Heart right ventricle (tissue), 16 donors: ENCODE measurements around the gene NPR1. TPM values are rescaled to one million over a fixed set of nuclear protein-coding genes. Genes with fewer than 3 reads are reported as not detected.
A peak's percentile ranks its signal among the peaks of the same experiment; 100 is the strongest.
"Not testable (repeated sequence)": the region's sequence is repeated elsewhere in the genome, so short reads cannot be mapped to it uniquely, and the experiment has no call there.

Source experiments
- ATAC-seq, 8 donors: fragments of 200-7000 bp; cut with Tn5 transposase; one replicate each; pipeline ENCODE4 v1.9.1; 2020; ENCODE audit warnings: mild to moderate bottlenecking in 8 of 8, moderate library complexity in 8 of 8, moderate number of reproducible peaks in 1 of 8
- DNase-seq, 2 donors: peaks; one replicate each; pipeline ENCODE4 v3.0.0-alpha.2; 2020
- H3K27ac ChIP-seq, 10 donors: fragments of 200-600 bp; sonication (generic) in 2 of 10; one replicate each; pipeline versions ENCODE4 v1.5.0 to v1.8.0; 2020 to 2022; ENCODE audit warnings: mild to moderate bottlenecking in 3 of 10
- H3K27me3 ChIP-seq, 7 donors: fragments of 200-600 bp; one replicate each; pipeline ENCODE4 v1.8.0; 2021 to 2022; ENCODE audit warnings: mild to moderate bottlenecking in 2 of 7
- H3K36me3 ChIP-seq, 9 donors: fragments of 200-600 bp; sonication (generic) in 1 of 9; one replicate each; pipeline versions ENCODE4 v1.5.0 to v1.8.0; 2020 to 2022; ENCODE audit warnings: mild to moderate bottlenecking in 2 of 9
- H3K4me1 ChIP-seq, 9 donors: fragments of 200-600 bp; sonication (generic) in 1 of 9; one replicate each; pipeline versions ENCODE4 v1.5.0 to v1.8.0; 2020 to 2022; ENCODE audit warnings: mild to moderate bottlenecking in 4 of 9
- H3K4me3 ChIP-seq, 10 donors: fragments of 200-600 bp; sonication (generic) in 2 of 10; one replicate each; pipeline versions ENCODE4 v1.5.0 to v1.8.0; 2020 to 2022; ENCODE audit warnings: mild to moderate bottlenecking in 7 of 10, moderate library complexity in 2 of 10
- H3K9me3 ChIP-seq, 11 donors: fragments of 200-600 bp in 10 of 11; sonication (generic) in 2 of 11; one replicate each; pipeline versions ENCODE4 v1.5.0 to v1.8.0; 2013 to 2022; ENCODE audit warnings: mild to moderate bottlenecking in 2 of 11, control low read depth in 1 of 11, moderate library complexity in 1 of 11
- CTCF ChIP-seq, 9 donors: fragments of 200-600 bp; sonication (generic) in 2 of 9; IDR thresholded peaks; one replicate each; pipeline versions ENCODE4 v1.5.0 to v1.8.0; 2021 to 2022; ENCODE audit warnings: antibody characterized with exemption in 9 of 9, mild to moderate bottlenecking in 5 of 9, moderate library complexity in 1 of 9
- WGBS, 2 donors: extraction: QIAGEN DNeasy Blood & Tissue Kit; methylation state at CpG; one replicate each; pipeline ENCODE4 v1.1.7; 2013; ENCODE audit warnings: inconsistent platforms in 1 of 2; 5-methylcytosine and 5-hydroxymethylcytosine counted together
- intact Hi-C, 10 donors: fragments of 100-400 bp; cut with DNase I; formaldehyde crosslinking; loops; one replicate each; pipeline versions ENCODE4 v1.11.1 to v1.14.2; 2022
- polyA plus RNA-seq, 2 donors: library from polyadenylated mRNA; stranded (reverse); fragments of 200-250 nt; gene quantifications; one replicate each; pipeline ENCODE4 v1.2.3, GENCODE V29; 2013
- total RNA-seq, 10 donors: library from RNA; stranded (reverse); fragmentation: NEBNext Ultra II Directional in 3 of 10; extraction: Animal tissue kit (Norgen Biotek cat#: 25700) in 3 of 10; gene quantifications; one replicate each; pipeline versions ENCODE4 v1.2.1 to v1.2.4, GENCODE V29; 2021 to 2023
- donor health status: Arrhythmogenic right ventricular cardiomyopathy.
- donor health status: ischemic (EF 13 %, LVEDD 7.1; RV severe dilation, severe dysfunction).
- donor health status: healthy with polysubstance abuse.
- donor health status: DM: no; HTN: yes; CAD: no.
- donor health status: DM: no; HTN: no; CAD: no.
- donor health status: ischemic (EF 25% LVEDD 6.9; RV normal size, moderate dysfunction).
- donor health status: ischemic (EF 25% LVEDD 5.7; RV mildly dilated, moderate dysfunction).
- donor health status: healthy.
- donor health status: DM: yes; HTN: yes; CAD: no.
- donor health status: Ischemic cardiomyopathy.
- donor health status: ischemic (EF 35%, LVEDD 5.7; RV mildly dilated, moderate dysfunction).
- donor health status: nonischemic (EF 11% LVEDD 7.7; RV severe dilation, severe dysfunction).
- donor health status: DM: yes; HTN: yes; CAD: no.
- donor health status: PGD.
- donor health status: ischemic (EF 29% LVEDD 5.4; RV normal size, mild dysfunction).
- donor health status: nonischemic (EF 23%, LVEDD 6.1; RV moderate dilation, normal function).

NPR1 gene
- total and polyA plus RNA-seq, 12 donors = 8.0 to 29.0 (median 10.9) TPM

DNA sequence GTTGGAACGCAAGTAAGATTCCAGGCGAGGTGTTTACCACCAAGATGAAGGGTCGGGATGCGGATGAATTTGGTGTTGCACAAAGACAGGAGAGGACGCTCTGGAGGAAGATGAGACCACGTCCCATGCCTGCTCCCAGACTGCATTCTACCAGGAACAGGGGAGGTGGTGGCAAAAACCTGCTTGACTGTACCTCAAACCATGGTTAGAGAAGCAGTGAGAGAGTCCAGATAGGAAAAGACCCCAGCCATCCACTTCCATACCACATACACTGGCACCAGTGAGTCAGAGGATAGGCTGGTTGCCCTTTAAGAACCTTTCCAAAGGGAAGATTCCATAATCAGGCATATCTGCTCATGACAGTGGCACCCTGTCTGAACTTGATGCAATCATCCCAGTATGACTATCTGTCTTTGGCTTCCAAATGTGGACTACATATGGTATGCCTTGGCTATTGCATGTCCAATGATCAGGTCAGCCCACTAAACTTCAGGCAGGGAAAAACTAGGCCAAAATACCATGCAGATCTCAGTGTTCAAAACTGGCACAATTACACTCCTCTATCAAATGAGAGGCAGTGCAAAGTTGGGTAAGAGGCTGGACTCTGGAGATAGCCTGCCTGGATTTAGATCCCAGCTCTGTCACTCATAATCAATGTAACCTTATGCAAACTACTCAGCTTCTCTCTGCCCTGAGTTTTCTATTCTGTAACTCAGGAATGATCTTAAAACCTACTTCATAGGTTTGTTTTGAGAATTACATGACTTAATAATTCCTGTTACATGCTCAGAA is 20.6 kb downstream of the NPR1 start:
- intact Hi-C loops = loop anchor here in 2 of 10 donors (2.0 to 5.0 kb wide), 3 partner anchors 28 to 73 kb away; no protein-coding TSS in a partner anchor
- no peak for TF ChIP-seq CTCF (IDR thresholded peaks at IDR 0.05)
- ATAC-seq = no peak

GRCh38 chr1:153699768-153700167 is 21.3 kb downstream of the NPR1 start:
- peaks cover 11 to 36% (median 30%) of the 10 kb centered on the region in 9 donors for H3K4me1 ChIP-seq
- no peak for ATAC-seq
- H3K27me3 ChIP-seq = no peaks in the 10 kb centered on the region
- intact Hi-C loops = loop anchor here in 3 of 10 donors (2.0 to 5.0 kb wide), 4 partner anchors 21 to 73 kb away; no protein-coding TSS in a partner anchor
- no peak for DNase-seq
- no peaks in the 10 kb centered on the region for H3K9me3 ChIP-seq
- no peak for TF ChIP-seq CTCF (IDR thresholded peaks at IDR 0.05)
- 91 to 95% methylated on average over 6 of the region's 6 CpGs for WGBS, 2 donors
- peak overlapping the region in 8 of 10 donors; percentile 82 to 96 (median 90) for H3K27ac ChIP-seq
- H3K36me3 ChIP-seq = no peaks in the 10 kb centered on the region
- H3K4me3 ChIP-seq = no peak overlapping the region

More for the DNA sequence above, 20.6 kb downstream of the NPR1 start:
- H3K4me1 ChIP-seq = peaks cover 11 to 36% (median 30%) of the 10 kb centered on the region in 9 donors
- H3K27ac ChIP-seq = peak overlapping the region; percentile 82 to 96 (median 89)
- H3K36me3 ChIP-seq = no peaks in the 10 kb centered on the region
- 80 to 85% methylated on average over 6 of the region's 6 CpGs for WGBS, 2 donors
- H3K9me3 ChIP-seq = no peaks in the 10 kb centered on the region
- no peaks in the 10 kb centered on the region for H3K27me3 ChIP-seq
- DNase-seq = no peak
- H3K4me3 ChIP-seq = peak overlapping the region in 3 of 10 donors; percentile 14 to 26 (median 19)

GRCh38 chr1:153705484-153705883 is 27.0 kb downstream of the NPR1 start:
- intact Hi-C loops = no loop called here
- no peaks in the 10 kb centered on the region for H3K4me1 ChIP-seq
- H3K27me3 ChIP-seq = no peaks in the 10 kb centered on the region
- no peak overlapping the region for H3K27ac ChIP-seq
- no peak for ATAC-seq
- H3K36me3 ChIP-seq = no peaks in the 10 kb centered on the region
- TF ChIP-seq CTCF (IDR thresholded peaks at IDR 0.05) = no peak
- H3K9me3 ChIP-seq = no peaks in the 10 kb centered on the region
- no peak overlapping the region for H3K4me3 ChIP-seq
- WGBS, 2 donors = 94 to 97% methylated on average over 9 of the region's 9 CpGs
- DNase-seq = no peak

GRCh38 chr1:153711026-153711425 is 32.5 kb downstream of the NPR1 start:
- Histone ChIP-seq H3K4me1 (no peaks in the 10 kb centered on the region), H3K27me3 (no peaks in the 10 kb centered on the region), H3K9me3 (no peaks in the 10 kb centered on the region), H3K4me3 (no peak overlapping the region), H3K27ac (no peak overlapping the region), H3K36me3 (no peaks in the 10 kb centered on the region)
- DNase-seq (no peak), ATAC-seq (no peak)
- TF ChIP-seq CTCF (IDR thresholded peaks at IDR 0.05) = no peak
- WGBS, 2 donors = 62 to 74% methylated on average over 7 of the region's 7 CpGs
- intact Hi-C loops = no loop called here

DNA sequence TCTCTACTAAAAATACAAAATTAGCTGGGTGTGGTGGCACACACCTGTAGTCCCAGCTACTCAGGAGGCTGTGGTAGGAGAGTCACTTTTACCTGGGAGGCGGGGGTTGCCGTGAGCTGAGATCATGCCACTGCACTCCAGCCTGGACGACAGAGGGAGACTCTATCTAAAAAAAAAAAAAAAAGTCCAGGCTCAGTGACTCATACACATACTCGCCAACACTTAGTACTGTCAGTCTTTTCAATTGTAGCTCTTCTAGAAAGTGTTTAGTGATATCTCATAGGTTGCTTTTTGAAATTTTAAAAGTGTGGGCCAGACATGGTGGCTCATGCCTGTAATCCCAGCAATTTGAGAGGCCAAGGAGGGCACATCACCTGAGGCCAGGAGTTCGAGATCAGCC is 37.7 kb downstream of the NPR1 start:
- H3K36me3 ChIP-seq, H3K27ac ChIP-seq, ATAC-seq, H3K9me3 ChIP-seq, H3K27me3 ChIP-seq, intact Hi-C loops, H3K4me1 ChIP-seq, DNase-seq, H3K4me3 ChIP-seq: not testable (repeated sequence)
- 82 to 85% methylated on average over 5 of the region's 5 CpGs for WGBS, 2 donors
